Measurements from ENCODE around the gene REPIN1.

GRCh38 chr7:150335774-150336112 is 32.9 kb upstream of the REPIN1 start:
- TF ChIP-seq, protein P1, sequence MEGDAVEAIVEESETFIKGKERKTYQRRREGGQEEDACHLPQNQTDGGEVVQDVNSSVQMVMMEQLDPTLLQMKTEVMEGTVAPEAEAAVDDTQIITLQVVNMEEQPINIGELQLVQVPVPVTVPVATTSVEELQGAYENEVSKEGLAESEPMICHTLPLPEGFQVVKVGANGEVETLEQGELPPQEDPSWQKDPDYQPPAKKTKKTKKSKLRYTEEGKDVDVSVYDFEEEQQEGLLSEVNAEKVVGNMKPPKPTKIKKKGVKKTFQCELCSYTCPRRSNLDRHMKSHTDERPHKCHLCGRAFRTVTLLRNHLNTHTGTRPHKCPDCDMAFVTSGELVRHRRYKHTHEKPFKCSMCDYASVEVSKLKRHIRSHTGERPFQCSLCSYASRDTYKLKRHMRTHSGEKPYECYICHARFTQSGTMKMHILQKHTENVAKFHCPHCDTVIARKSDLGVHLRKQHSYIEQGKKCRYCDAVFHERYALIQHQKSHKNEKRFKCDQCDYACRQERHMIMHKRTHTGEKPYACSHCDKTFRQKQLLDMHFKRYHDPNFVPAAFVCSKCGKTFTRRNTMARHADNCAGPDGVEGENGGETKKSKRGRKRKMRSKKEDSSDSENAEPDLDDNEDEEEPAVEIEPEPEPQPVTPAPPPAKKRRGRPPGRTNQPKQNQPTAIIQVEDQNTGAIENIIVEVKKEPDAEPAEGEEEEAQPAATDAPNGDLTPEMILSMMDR (conservative IDR thresholded peaks at IDR 0.05; ENCODE audit: low read depth, low read length) = no peak
- TF ChIP-seq EZH2 (IDR thresholded peaks at IDR 0.05; ENCODE audit: borderline replicate concordance, low read depth, low read length, poor library complexity, severe bottlenecking) = no peak

All from A673 (cell line).